HG03280 (cell line): ENCODE results near the gene CMTM3.
"Not testable (repeated sequence)": the region's sequence is repeated elsewhere in the genome, so short reads cannot be mapped to it uniquely, and the experiment has no call there.

Source experiments
- ATAC-seq: cut with Tn5 transposase; IDR thresholded peaks from one replicate; pipeline ENCODE4 v1.9.1; 2021; ENCODE audit warnings: mild to moderate bottlenecking, moderate library complexity; ENCODE audit not compliant: unreplicated experiment

Gene CMTM3

GRCh38 chr16:66604376-66605176 is at the start of gene CMTM3:
TSS of gene CMTM3 (plus strand) at chr16:66604704. CDS start at chr16:66604806, 102 bp downstream.
- ATAC-seq: peak; percentile 54

- ATAC-seq: no peak
Observed at GRCh38 chr16:66560107-66560506, 44.4 kb upstream of the CMTM3 start.

- no peak for ATAC-seq
Observed at GRCh38 chr16:66561381-66562080, 43.0 kb upstream of the CMTM3 start.

- no peak for ATAC-seq
Observed at GRCh38 chr16:66562409-66562808, 42.1 kb upstream of the CMTM3 start.

- ATAC-seq: no peak
Observed at GRCh38 chr16:66562986-66563385, 41.5 kb upstream of the CMTM3 start.

GRCh38 chr16:66563574-66564334 is 40.8 kb upstream of the CMTM3 start:
- ATAC-seq: no peak

- ATAC-seq: no peak
Observed at GRCh38 chr16:66566051-66566901, 38.2 kb upstream of the CMTM3 start, which contains the start of gene CMTM1. TSS of gene CMTM1 (plus strand) at chr16:66566439. CDS start at chr16:66566514, 75 bp downstream.

- ATAC-seq: not testable (repeated sequence)
Observed at GRCh38 chr16:66567270-66567669, 37.2 kb upstream of the CMTM3 start.

GRCh38 chr16:66568355-66568754 is 36.1 kb upstream of the CMTM3 start:
- no peak for ATAC-seq

GRCh38 chr16:66569131-66569530 is 35.4 kb upstream of the CMTM3 start:
- no peak for ATAC-seq

- no peak for ATAC-seq
Observed at GRCh38 chr16:66569827-66570405, 34.6 kb upstream of the CMTM3 start.

GRCh38 chr16:66572356-66572755 is 32.1 kb upstream of the CMTM3 start:
- ATAC-seq: no peak

- no peak for ATAC-seq
Observed at GRCh38 chr16:66574081-66574480, 30.4 kb upstream of the CMTM3 start.

- no peak for ATAC-seq
Observed at GRCh38 chr16:66574531-66574930, 30.0 kb upstream of the CMTM3 start.

- ATAC-seq: no peak
Observed at GRCh38 chr16:66575060-66575459, 29.4 kb upstream of the CMTM3 start.

GRCh38 chr16:66576296-66576695 is 28.2 kb upstream of the CMTM3 start:
- ATAC-seq: no peak

- ATAC-seq: no peak
Observed at GRCh38 chr16:66578651-66579531, 25.6 kb upstream of the CMTM3 start, which contains the start of gene CMTM2. TSS of gene CMTM2 (plus strand) at chr16:66579463. CDS start at chr16:66579608, 145 bp downstream.

GRCh38 chr16:66580605-66581209 is 23.8 kb upstream of the CMTM3 start:
- ATAC-seq: no peak
